Measurements from ENCODE around the gene C19orf67.

C19orf67 gene

DNA sequence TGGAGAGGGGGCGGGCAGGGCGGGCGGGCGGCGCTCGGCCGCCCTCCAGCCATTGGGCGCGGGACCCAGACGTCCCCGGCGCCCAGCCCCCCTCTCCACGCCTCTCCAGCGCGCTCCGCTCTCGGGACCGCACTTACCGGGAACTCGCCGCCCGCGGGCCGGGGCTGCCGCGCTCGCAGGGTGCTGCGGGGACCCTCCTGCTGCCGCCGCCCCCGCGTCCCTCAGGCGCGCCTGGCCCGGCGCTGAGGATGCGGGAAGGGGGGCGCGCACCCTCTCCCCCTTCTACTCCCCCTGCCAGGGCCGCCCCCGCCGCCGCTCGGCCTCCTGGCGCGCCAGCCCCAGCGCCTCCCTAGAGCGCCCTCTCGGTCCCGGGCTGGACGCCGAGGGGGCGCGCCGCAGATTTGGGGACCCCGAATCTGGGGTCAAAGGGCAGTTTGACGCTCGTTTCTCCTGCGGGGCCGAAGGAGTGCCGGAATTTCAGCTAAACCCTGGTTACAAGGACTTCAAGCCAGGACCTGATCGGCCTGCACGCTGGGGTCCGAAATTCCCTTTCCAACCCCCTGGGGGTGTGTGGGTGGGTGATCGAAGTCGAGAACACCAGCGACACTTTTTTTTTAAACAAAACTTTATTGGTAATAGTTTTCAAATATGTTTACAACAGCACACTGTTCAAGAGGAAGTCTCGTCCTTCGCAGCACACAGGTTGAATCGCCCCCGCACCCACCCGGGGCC, 5.7 kb upstream of the C19orf67 start:
- peaks cover 8% of the 10 kb centered on the region for H3K79me2 ChIP-seq (ENCODE audit: control insufficient read depth, insufficient read depth, low read length, poor library complexity)
- H3K27ac ChIP-seq (ENCODE audit: low read depth, low read length) = peak overlapping the region; percentile 94
- H2BK120ac ChIP-seq (ENCODE audit: insufficient read depth, low read length, poor library complexity) = peak overlapping the region; percentile 76
- no peak overlapping the region for H2AK5ac ChIP-seq (ENCODE audit: low read length)
- H4K8ac ChIP-seq (ENCODE audit: low read depth, low read length) = peak overlapping the region; percentile 86
- H3K23ac ChIP-seq (ENCODE audit: low read length) = no peak overlapping the region
- H3K4me2 ChIP-seq (ENCODE audit: low read length) = peak overlapping the region; percentile 82
- no peak overlapping the region for H2BK12ac ChIP-seq (ENCODE audit: low read length)
- peaks cover 6 to 7% of the 10 kb centered on the region in 2 experiments for H3K4me1 ChIP-seq (ENCODE audit: control insufficient read depth in 1 of 2, insufficient read depth in 2 of 2, low read length in 2 of 2)
- H4K12ac ChIP-seq (ENCODE audit: low read depth, low read length) = peak overlapping the region; percentile 73
- H3K9me3 ChIP-seq (ENCODE audit: insufficient read depth, low read depth, low read length) = peaks cover 5% of the 10 kb centered on the region
- WGBS (ENCODE audit: extremely low coverage, insufficient coverage, insufficient read length) = no CpG with 5 or more reads among the region's 72 CpGs
- H3K4ac ChIP-seq (ENCODE audit: low read depth, low read length) = peak overlapping the region; percentile 77
- H3K4me3 ChIP-seq (ENCODE audit: low read depth, low read length) = peak overlapping the region; percentile 85
- peak overlapping the region; percentile 67 for H3K18ac ChIP-seq (ENCODE audit: low read length)
- peak overlapping the region; percentile 84 for H2AFZ ChIP-seq (ENCODE audit: insufficient read depth, low read length, poor library complexity)
- peaks cover 11% of the 10 kb centered on the region for H3K79me1 ChIP-seq (ENCODE audit: low read length)
- peak; percentile 41 to 57 for DNase-seq
- peak overlapping the region; percentile 75 for H3K14ac ChIP-seq (ENCODE audit: low read length)
- H3K27me3 ChIP-seq (ENCODE audit: insufficient read depth, low read length) = no peaks in the 10 kb centered on the region
- peak overlapping the region; percentile 89 for H2BK5ac ChIP-seq (ENCODE audit: low read depth, low read length, poor library complexity)
- peaks cover 16 to 21% of the 10 kb centered on the region in 2 experiments for H3K36me3 ChIP-seq (ENCODE audit: control insufficient read depth in 1 of 2, insufficient read depth in 2 of 2, low read length in 2 of 2)
- peak overlapping the region; percentile 83 for H3K9ac ChIP-seq (ENCODE audit: low read length)
- H4K91ac ChIP-seq (ENCODE audit: low read depth, low read length) = peak overlapping the region; percentile 90

DNA sequence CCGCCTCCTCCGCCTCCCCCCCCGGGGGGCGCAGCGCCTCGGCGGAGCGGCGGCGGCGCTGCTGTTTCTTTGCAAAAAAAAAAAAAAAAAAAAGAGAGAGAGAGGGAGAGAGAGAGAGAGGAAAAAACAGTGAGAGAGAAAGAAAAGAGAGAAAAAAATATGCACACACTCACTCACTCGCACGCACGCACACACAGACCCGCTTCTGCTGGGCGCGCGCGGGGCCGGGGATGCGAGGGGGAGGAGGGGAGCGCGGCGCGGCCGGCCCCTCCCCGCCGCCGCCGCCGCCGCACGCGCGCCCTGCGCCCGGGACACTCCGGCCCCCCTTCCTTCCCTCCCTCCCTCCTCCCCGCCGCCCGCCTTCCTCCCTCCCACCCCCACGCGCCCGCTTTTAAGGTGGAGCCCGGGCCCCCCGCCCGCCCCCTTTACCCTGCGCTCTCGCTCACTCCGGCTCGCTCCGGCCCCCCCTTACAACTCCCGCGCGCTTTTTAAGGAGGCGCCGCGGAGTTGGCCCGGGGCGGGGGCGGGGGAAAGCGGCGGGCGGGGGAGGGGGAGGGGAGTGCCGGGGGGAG, 5.0 kb upstream of the C19orf67 start, which contains the start of gene SAMD1:
SAMD1 (minus strand) TSS at position 243 of the 572 bp plus-strand sequence.
- Histone ChIP-seq H3K79me2 (ENCODE audit: control insufficient read depth, insufficient read depth, low read length, poor library complexity) (peaks cover 8% of the 10 kb centered on the region), H3K18ac (ENCODE audit: low read length) (peak within 1 kb of the TSS; percentile 90), H3K4me1 (ENCODE audit: control insufficient read depth in 1 of 2, insufficient read depth in 2 of 2, low read length in 2 of 2) (peaks cover 6 to 7% of the 10 kb centered on the region in 2 experiments), H2BK12ac (ENCODE audit: low read length) (no peak within 1 kb of the TSS), H4K12ac (ENCODE audit: low read depth, low read length) (peak within 1 kb of the TSS; percentile 73), H2AK5ac (ENCODE audit: low read length) (no peak within 1 kb of the TSS), H3K9me3 (ENCODE audit: insufficient read depth, low read depth, low read length) (peaks cover 5% of the 10 kb centered on the region), H3K9ac (ENCODE audit: low read length) (peak within 1 kb of the TSS; percentile 83), H3K79me1 (ENCODE audit: low read length) (peaks cover 11% of the 10 kb centered on the region), H3K27me3 (ENCODE audit: insufficient read depth, low read length) (no peaks in the 10 kb centered on the region), H2AFZ (ENCODE audit: insufficient read depth, low read length, poor library complexity) (peak within 1 kb of the TSS; percentile 84), H2BK120ac (ENCODE audit: insufficient read depth, low read length, poor library complexity) (peak within 1 kb of the TSS; percentile 76), H3K14ac (ENCODE audit: low read length) (peak within 1 kb of the TSS; percentile 83), H3K23ac (ENCODE audit: low read length) (no peak within 1 kb of the TSS), H3K4ac (ENCODE audit: low read depth, low read length) (peak within 1 kb of the TSS; percentile 77), H3K4me3 (ENCODE audit: low read depth, low read length) (peak within 1 kb of the TSS; percentile 91), H4K8ac (ENCODE audit: low read depth, low read length) (peak within 1 kb of the TSS; percentile 86), H3K27ac (ENCODE audit: low read depth, low read length) (peak within 1 kb of the TSS; percentile 94), H2BK5ac (ENCODE audit: low read depth, low read length, poor library complexity) (peak within 1 kb of the TSS; percentile 89), H4K91ac (ENCODE audit: low read depth, low read length) (peak within 1 kb of the TSS; percentile 90), H3K36me3 (ENCODE audit: control insufficient read depth in 1 of 2, insufficient read depth in 2 of 2, low read length in 2 of 2) (peaks cover 15 to 21% of the 10 kb centered on the region in 2 experiments), H3K4me2 (ENCODE audit: low read length) (peak within 1 kb of the TSS; percentile 82)
- peak in 1 of 2 donors; percentile 58 for DNase-seq
- no CpG with 5 or more reads among the region's 65 CpGs for whole genome bisulfite sequencing (ENCODE audit: extremely low coverage, insufficient coverage, insufficient read length)

DNA sequence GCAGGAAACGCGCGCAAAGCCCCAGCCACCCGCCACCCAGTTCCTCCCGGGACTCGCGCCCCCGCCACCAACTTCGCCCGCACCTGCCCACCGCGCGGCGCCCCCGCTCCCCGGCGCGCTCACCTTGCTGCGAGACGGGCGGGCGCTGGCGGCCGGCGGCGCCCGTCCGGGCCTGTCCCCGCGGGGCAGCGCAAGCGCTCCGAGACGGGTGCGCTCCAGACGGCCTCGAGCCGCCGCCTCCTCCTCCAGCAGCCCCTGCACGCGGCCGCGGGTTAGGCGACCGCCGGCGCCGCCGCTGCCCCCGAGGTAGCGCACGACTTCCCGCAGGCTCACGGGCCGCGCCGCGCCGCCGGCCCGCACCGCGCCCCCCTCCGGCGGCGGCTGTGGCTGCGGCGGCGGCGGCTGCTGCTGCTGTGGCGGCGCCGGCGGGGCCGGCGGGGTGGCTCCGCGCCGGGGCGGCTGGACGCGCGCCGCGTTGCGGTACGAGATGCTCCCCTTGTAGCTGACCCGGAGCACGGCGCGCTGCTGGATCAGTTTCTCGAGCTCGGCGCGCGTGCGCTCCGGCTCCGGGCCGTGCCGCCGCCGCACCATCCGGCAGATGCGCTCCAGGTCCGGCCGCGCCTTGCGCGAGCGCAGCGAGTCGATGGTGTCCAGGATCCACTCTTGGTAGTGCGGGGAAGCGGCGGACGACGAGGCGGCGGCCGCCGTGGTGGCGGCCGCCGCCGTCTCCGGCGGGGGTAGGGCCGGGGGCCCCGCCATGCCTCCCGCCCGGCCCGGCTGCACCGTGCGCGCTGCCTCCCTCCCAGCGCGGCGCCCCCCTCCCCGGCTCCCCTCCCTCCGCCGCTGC, 4.3 kb upstream of the C19orf67 start:
- H2AFZ ChIP-seq (ENCODE audit: insufficient read depth, low read length, poor library complexity) = no peak overlapping the region
- H3K27ac ChIP-seq (ENCODE audit: low read depth, low read length) = peak overlapping the region; percentile 88
- no CpG with 5 or more reads among the region's 142 CpGs for WGBS (ENCODE audit: extremely low coverage, insufficient coverage, insufficient read length)

DNA sequence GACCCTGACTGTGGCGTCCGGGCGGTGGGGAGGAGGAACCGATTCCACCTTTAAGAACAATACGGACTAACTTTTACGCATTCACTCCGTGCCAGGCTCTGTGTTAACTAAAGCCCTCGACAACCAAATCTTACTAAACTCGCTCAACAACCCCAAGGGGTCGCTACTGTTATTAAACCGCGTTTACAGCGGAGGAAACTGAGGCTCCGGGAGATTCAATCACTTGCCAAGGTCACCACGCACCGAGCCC, 3.8 kb upstream of the C19orf67 start:
- Histone ChIP-seq H3K79me1 (ENCODE audit: low read length) (peaks cover 13% of the 10 kb centered on the region), H4K91ac (ENCODE audit: low read depth, low read length) (no peak overlapping the region), H3K18ac (ENCODE audit: low read length) (peak overlapping the region; percentile 15), H3K79me2 (ENCODE audit: control insufficient read depth, insufficient read depth, low read length, poor library complexity) (peaks cover 8% of the 10 kb centered on the region), H3K36me3 (ENCODE audit: control insufficient read depth in 1 of 2, insufficient read depth in 2 of 2, low read length in 2 of 2) (peaks cover 15 to 21% of the 10 kb centered on the region in 2 experiments), H2BK5ac (ENCODE audit: low read depth, low read length, poor library complexity) (no peak overlapping the region), H3K4ac (ENCODE audit: low read depth, low read length) (peak overlapping the region; percentile 29), H3K14ac (ENCODE audit: low read length) (peak overlapping the region; percentile 45), H2BK12ac (ENCODE audit: low read length) (no peak overlapping the region), H2BK120ac (ENCODE audit: insufficient read depth, low read length, poor library complexity) (no peak overlapping the region), H3K9ac (ENCODE audit: low read length) (no peak overlapping the region), H2AFZ (ENCODE audit: insufficient read depth, low read length, poor library complexity) (no peak overlapping the region), H3K4me3 (ENCODE audit: low read depth, low read length) (peak overlapping the region; percentile 91), H2AK5ac (ENCODE audit: low read length) (no peak overlapping the region), H3K4me2 (ENCODE audit: low read length) (peak overlapping the region; percentile 78), H4K12ac (ENCODE audit: low read depth, low read length) (no peak overlapping the region), H3K9me3 (ENCODE audit: insufficient read depth, low read depth, low read length) (peaks cover 5% of the 10 kb centered on the region), H3K27ac (ENCODE audit: low read depth, low read length) (peak overlapping the region; percentile 38), H3K4me1 (ENCODE audit: control insufficient read depth in 1 of 2, insufficient read depth in 2 of 2, low read length in 2 of 2) (peaks cover 6 to 7% of the 10 kb centered on the region in 2 experiments), H4K8ac (ENCODE audit: low read depth, low read length) (peak overlapping the region; percentile 22), H3K27me3 (ENCODE audit: insufficient read depth, low read length) (no peaks in the 10 kb centered on the region), H3K23ac (ENCODE audit: low read length) (no peak overlapping the region)
- DNase-seq = peak in 1 of 2 donors; percentile 25
- no CpG with 5 or more reads among the region's 16 CpGs for WGBS (ENCODE audit: extremely low coverage, insufficient coverage, insufficient read length)

More for the DNA sequence above, 4.3 kb upstream of the C19orf67 start:
- peak overlapping the region; percentile 56 for H2BK120ac ChIP-seq (ENCODE audit: insufficient read depth, low read length, poor library complexity)
- peaks cover 8% of the 10 kb centered on the region for H3K79me2 ChIP-seq (ENCODE audit: control insufficient read depth, insufficient read depth, low read length, poor library complexity)
- peaks cover 13% of the 10 kb centered on the region for H3K79me1 ChIP-seq (ENCODE audit: low read length)
- peak overlapping the region; percentile 91 for H3K4me3 ChIP-seq (ENCODE audit: low read depth, low read length)
- no peaks in the 10 kb centered on the region for H3K27me3 ChIP-seq (ENCODE audit: insufficient read depth, low read length)
- peaks cover 5% of the 10 kb centered on the region for H3K9me3 ChIP-seq (ENCODE audit: insufficient read depth, low read depth, low read length)
- peak overlapping the region; percentile 29 for H3K4ac ChIP-seq (ENCODE audit: low read depth, low read length)
- H4K91ac ChIP-seq (ENCODE audit: low read depth, low read length) = no peak overlapping the region
- peak; percentile 47 to 71 for DNase-seq
- H4K12ac ChIP-seq (ENCODE audit: low read depth, low read length) = no peak overlapping the region
- H3K9ac ChIP-seq (ENCODE audit: low read length) = peak overlapping the region; percentile 54
- no peak overlapping the region for H2AK5ac ChIP-seq (ENCODE audit: low read length)
- H3K4me2 ChIP-seq (ENCODE audit: low read length) = peak overlapping the region; percentile 78
- H2BK5ac ChIP-seq (ENCODE audit: low read depth, low read length, poor library complexity) = peak overlapping the region; percentile 19
- no peak overlapping the region for H3K23ac ChIP-seq (ENCODE audit: low read length)
- H2BK12ac ChIP-seq (ENCODE audit: low read length) = no peak overlapping the region
- H3K36me3 ChIP-seq (ENCODE audit: control insufficient read depth in 1 of 2, insufficient read depth in 2 of 2, low read length in 2 of 2) = peaks cover 15 to 21% of the 10 kb centered on the region in 2 experiments
- H3K4me1 ChIP-seq (ENCODE audit: control insufficient read depth in 1 of 2, insufficient read depth in 2 of 2, low read length in 2 of 2) = peaks cover 6 to 7% of the 10 kb centered on the region in 2 experiments
- peak overlapping the region; percentile 77 for H4K8ac ChIP-seq (ENCODE audit: low read depth, low read length)
- peak overlapping the region; percentile 83 for H3K14ac ChIP-seq (ENCODE audit: low read length)
- peak overlapping the region; percentile 90 for H3K18ac ChIP-seq (ENCODE audit: low read length)

Measured in trophoblast cell (in vitro differentiated cells and primary cell).